ENCODE data around the gene DRAP1.

GRCh38 chr11:65917077-65917433 lies 2.2 kb upstream of the DRAP1 start:
- TF ChIP-seq CTCF (IDR thresholded peaks at IDR 0.05), result no peak
- no peak for TF ChIP-seq POLR2A (IDR thresholded peaks at IDR 0.05)
- no peak for TF ChIP-seq POLR2AphosphoS5 (IDR thresholded peaks at IDR 0.05; ENCODE audit: insufficient read depth in 1 of 2, low read depth in 1 of 2)
